G401 (cell line): ENCODE measurements around the gene JARID2. TPM values are rescaled to one million over a fixed set of nuclear protein-coding genes. Genes with fewer than 3 reads are reported as not detected.

ENCODE experiments used
- DNase-seq: peaks from one replicate; pipeline ENCODE4 v3.0.0-alpha.2; 2015; ENCODE audit warnings: low spot score
- in situ Hi-C: cut with HindIII; loops from 2 replicates; pipeline ENCODE4 v1.10.0; 2016; ENCODE audit warnings: low sequenced_read_pairs, mixed read lengths
- total RNA-seq: library from RNA; depleted of rRNA; stranded (reverse); fragments of >200 nt; shearing (Covaris generic); gene quantifications from 2 replicates; pipeline ENCODE4 v1.2.3, GENCODE V29; 2014

JARID2 gene
- total RNA-seq, 1 experiment from 2014 or later: 5.7 TPM

DNA sequence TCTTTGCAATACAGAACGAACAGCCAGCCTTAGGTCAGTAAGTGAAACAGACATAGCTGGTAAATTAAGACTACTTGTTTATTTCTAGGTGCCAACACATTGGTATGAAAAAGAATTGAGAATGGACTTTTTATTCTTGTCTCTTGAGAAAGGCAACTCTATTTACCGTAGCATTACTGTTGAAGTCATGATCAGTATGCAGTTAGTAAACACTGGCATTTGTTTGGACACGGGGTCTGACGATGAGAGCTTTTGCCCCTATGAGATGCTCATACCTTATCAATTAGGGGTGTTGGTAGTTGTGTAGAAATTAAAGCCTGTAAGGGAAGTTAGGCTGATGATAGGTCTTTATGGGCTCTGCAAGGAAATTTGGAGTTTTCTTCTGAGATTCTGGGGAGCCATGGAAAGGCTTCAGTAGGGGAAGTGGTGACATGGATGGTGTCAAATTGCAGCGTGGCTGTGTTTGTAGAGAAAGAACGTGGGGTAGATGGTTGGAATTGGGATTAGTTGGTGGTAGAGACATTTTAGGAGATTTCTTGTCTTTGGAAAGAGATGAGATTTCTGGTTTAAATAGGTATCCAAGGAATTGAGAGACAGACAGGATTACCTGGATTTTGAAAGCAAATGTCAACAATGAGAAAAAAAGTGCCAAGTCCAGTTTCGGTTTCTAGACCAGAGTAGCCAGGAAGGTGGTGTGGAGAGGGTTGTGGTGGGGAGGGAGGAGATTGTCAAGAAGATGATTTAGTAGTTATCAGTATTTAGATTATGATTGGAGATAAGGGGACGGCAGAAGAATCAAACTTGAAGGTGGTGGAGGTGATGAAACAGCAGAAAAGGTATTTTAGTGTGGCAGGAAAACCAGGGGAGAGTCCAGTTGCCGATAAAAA, 116.6 kb downstream of the JARID2 start:
- no peak for DNase-seq
- in situ Hi-C loops: no loop called here

DNA sequence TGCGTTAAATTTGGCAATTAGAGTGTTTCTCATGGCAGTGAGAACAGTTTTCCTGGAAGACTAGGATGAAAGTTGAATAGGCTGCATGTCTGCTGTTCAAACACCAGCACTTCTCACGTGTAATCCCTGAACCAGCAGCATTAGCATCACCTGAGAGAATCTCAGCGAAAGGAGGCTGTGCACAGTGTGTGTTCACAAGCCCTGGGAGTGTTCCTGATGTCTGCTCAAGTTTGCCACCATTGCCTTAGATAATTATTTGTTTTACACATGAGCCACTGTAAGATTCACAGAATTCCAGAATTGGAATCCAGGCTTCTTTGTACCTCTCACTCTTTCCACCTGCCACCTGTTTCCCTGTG, 117.3 kb downstream of the JARID2 start:
- no peak for DNase-seq
- in situ Hi-C loops: no loop called here

DNA sequence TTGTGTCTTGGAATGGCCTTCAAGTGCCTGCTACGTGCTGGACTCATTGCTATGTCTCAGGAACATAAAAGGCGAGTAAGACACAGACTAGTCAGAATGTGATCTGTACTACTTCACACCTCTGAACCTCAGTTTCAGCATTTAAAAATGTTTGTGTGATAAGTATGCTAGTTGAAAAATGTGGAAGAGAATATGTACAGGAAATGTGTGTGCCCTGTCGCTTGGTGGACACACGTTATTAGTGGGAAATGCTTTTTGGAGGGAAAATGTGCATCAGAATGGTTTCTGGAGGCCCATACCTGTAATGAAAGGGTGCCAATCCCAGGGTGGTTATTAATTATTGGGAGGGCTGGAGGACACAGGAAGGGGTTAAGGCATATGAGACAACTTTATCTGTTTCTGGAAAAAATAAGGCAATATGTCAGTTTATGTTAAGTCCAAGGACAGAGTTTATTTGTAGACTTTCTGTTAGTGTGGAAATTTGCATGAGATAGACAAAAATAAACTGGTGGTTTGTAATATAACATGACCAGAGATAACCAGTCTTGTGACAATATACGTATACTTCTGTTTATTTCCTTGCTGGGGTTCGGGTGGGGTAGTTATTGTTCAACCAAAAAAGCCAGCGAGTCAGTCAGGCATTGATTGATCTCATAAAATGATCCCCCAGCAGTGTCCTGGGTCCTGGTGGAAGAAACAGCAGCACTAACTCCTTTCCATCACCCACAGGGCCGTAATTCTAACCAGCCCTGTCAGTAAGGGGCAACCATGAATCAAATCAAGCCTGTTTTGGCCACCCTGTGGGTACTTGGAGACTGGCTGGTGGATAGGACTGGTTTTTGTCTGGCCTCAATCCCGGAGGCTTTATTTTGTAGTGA, 117.9 kb downstream of the JARID2 start:
- peak; percentile 68 for DNase-seq
- in situ Hi-C loops: no loop called here

DNA sequence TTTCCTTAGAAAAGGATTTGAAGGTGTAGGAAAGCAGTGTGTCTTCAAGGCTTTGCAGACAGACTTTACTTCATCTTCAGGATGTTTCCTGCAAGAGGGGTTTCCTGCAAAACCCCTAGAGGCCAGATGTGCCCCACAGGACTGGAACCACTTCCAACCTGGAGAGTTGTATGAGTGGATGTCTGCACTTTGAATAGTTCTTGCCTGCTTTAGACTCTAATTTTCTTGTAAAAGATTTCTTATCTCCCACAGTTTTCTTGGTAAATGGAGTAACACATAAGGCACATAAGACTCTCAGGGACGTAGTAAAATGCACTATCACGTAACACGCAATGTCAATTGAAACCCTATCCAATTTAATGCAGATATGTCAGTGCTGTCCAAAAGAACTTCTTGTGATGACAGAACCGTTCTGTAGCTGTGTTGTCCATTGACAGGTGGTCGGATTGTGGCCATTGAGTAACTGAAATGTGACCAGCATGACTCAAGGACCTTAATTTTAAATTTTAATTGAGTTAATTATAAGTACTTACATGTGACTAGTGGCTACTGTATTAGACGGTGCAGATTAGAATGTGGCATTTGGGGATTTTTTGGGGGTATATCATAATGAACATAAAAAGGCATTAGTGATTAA, 118.7 kb downstream of the JARID2 start:
- no peak for DNase-seq
- in situ Hi-C loops: no loop called here

DNA sequence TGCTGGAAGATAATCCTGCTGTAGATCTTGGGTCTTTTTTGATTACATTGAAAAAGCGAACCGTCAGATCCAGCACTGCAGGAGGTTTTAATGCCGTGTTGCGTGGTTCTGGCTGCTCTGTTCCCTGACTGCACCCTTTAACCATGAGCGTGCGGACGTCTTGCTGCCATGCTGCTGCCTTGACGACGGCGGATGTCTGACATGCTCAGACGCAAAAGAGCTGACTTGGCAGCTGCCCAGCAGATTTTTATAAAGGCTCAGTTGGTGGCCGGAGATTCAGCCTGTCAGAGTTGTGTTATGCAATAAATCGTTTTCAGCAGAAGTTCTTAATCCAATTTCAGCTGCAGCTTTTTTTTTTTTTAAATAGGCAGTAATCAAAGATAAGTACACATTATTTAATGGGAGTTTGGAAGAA, 119.4 kb downstream of the JARID2 start:
- DNase-seq: peak; percentile 87
- in situ Hi-C loops: no loop called here

DNA sequence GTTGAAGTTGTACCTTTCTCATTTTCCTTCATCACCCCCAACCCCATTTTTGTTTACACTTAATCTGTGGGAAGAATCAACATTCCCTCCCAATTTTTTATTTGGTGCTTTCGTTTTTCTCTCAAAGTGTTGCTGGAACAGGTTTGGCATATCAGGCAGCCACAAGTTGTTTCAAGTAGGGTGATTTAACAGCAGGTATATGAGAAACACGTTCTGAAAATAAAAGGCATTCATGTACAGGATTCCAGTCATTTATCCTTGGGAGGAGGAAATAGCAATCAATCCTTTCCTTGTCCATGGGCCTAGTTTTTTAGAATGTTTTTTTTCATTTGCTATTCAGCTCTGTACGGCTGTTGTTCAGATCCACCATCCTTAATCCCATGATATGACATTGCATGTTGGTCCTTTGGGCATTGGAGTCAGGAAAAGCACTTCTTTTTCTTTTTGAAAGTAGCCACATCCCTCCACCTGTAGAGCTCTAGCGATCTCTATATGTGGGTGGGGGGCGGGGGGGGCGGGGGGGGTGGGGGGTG, 120.2 kb downstream of the JARID2 start:
- no peak for DNase-seq
- in situ Hi-C loops: no loop called here

DNA sequence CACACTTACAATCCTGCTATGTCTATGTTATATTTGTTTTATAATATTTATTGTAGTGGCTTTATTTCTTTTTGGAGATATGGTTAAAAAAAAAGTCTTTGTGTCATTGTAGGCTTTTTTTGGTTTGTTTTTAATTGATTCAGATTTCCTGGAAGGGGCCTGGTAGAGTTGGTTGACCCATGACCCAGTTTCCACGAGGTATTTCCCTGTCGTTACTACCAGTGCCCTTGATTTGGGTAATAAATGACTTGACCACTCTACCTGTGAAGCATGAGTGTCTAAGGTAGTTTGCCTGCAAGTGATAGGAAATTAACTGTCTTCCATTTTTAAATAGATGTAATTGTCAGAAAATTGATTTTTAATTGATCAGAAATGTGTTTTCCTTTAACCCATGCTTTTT, 121.0 kb downstream of the JARID2 start:
- DNase-seq: no peak
- in situ Hi-C loops: no loop called here

DNA sequence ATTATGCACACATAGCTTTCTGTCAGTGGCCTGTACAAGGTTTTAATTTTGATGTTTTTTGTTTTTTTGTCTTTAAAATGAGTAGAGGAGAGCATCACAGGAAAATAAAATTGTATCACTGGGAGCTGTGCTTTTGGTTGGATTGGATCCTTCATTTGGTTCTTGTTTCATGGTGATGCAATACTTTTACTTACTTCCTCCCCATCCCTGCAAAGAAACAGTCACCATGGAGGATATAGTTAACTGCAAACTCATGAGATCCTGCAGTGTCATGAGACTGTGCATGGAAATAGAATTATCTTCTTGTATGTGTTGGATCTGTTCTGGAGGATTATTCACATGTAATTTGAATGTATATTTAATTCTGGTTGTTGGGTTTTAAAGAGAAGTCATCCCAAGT, 122.3 kb downstream of the JARID2 start:
- in situ Hi-C loops: no loop called here
- no peak for DNase-seq

DNA sequence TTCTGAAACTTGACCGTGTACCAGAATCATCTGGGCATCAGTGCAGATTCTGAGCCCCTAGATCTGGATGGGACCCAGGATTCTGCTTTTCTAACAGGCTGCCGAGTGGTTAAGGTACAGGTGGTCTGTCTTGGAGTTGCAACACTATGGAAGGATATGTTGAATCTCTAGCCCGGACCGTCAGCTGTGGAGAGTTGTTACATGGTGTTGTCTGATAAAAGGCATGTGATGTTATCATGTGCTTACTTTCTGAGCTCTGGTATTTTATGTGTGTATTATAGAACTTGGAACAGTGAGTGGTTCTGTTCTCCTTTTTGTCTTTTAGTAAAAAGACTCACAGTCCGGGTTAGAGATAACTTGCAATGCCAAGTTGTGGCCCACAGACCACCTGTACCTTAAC, 123.0 kb downstream of the JARID2 start:
- DNase-seq: no peak
- in situ Hi-C loops: no loop called here

DNA sequence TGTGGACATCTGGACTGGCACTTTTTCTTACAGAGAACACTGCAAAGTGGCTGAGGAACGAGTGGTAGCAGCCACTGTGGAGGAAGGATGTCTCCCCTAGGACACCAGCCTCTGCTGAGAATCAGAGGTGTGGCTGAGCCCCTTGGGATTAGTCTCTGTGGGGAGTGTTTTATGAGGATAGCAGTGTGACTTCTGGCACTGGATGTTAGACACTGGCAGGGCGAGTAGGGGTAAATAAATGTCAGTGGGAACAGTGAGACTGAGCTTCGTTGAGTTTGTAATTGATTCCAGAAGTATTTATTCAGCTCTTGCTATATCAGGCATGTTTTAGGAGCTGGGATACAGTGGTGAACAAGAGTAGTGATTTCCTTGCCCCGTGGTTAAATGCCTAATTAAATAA, 124.0 kb downstream of the JARID2 start:
- in situ Hi-C loops: no loop called here
- no peak for DNase-seq

DNA sequence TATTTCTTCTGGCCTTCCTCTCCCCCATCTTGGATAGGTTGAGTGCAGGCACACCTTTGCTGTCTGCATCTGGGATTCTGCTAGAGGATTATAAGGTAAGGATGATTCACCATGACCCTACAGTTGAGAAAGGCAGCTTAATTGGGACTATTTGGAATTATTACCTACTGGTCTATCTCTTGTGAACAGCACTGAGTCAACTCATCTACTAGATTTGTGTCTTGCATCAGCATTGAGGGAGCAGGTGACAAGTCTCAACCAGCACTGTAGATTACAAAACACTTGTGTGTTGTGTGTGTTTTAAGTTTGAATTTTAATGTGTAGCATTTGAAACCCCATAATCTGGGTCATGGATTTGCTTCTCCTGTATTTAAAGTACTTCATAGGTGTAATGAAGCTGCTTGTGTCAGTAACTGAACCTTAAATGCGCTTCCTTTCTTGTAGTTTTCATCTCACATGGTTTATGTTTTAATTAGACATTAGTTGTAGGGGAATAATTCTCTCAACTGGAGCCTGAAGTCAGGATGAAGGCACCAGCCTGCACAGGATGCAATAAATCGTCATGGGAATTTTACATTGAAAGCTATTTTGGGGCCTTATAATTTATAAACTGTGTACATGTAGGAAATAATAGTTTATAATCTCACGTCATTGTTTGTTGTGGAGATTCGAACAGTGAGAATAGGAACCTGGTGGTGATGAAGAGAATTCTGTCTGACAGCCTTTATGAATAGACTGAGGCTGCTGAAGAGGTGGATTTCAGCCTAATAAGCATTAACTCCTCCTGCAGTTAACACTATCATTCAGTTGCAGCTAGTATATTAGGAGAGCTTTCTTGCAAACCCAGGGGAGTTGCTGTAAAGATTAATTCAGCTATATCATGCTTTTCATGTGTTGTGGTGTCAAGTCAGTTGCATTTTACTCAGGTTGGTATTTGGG, 125.1 kb downstream of the JARID2 start:
- no peak for DNase-seq
- in situ Hi-C loops: no loop called here

DNA sequence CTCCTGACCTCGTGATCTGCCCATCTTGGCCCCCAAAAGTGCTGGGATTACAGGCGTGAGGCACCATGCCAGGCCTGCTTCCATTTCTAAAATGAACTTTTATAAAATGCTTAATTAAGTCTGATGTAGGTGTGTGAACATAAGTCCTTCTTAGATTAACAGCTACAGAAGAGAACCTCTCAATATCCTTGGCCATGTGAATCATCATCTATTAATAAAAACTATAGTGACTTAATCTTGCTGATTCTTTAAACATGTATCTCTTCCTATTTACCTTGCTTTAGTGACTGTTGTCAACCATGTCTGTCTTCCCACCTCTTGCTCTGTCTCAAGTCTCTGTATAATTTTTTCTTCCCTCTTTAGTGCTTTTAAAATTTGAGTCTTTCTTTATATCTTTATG, 127.1 kb downstream of the JARID2 start:
- in situ Hi-C loops: no loop called here
- DNase-seq: no peak

DNA sequence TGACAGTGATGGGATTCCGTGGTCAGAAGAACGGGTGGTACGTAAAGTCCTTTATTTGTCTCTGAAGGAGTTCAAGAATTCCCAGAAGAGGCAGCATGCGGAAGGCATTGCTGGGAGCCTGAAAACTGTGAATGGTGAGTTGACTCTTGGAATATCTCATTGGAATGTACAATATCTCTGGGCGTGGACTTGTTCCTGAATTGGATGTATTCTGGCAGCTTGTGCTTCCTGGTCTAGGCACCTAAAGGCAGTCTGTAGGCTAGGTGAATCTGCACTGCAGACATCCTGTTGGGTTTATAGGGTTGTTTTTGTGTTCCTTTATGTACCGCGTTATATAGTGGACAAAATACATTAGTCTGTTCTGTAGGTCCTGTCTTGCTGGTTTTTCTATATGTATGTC, 128.2 kb downstream of the JARID2 start:
- no peak for DNase-seq
- in situ Hi-C loops: no loop called here

DNA sequence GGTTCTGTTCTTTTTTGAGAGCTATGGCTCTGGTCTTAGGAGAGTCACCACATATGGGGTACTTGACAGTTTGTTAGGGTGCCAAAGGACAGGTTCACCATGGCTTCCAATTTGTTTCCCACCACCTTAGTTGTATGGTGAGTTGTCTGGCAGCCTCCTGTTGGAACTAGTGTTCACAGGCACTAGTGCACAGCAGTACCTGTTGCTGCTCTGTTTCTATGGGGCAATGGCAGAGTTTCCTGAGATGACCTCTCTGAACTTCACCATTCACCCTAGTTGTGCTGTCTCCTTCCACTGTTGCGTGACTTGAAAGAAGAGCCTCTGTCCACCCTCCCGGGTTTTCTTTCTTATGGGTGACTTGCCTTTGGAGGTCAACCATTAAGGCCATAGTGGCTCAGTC, 129.1 kb downstream of the JARID2 start:
- no peak for DNase-seq
- in situ Hi-C loops: no loop called here

DNA sequence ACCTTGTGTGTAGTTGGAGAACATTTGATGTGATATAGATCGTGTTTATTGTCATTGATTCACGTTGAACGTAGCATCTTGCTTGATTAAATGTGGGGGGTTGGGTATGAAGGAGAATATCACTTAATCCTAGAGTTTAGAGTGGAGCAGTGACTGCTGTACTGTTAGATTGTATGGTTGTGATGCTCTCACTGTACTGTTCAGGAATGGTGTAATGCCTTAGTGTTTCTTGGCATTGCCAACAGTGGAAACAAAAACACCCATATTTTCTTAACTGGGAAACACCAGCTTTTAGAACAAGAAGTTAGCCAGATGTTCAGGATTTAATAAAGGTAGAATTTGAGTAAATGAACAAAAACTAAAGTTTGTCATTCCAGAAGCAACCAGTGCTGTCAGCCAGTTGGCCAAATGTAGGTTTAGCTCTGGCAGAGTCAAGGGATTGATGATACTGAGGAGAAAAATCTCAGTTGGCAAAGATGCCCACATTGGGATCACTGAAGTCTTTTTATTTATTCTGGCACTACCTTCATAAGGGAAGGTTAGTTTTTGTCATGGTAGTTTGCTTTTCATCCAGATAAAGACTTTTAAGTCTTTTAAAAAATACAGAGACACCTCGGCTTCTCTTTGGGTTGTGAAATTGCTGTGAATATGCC, 129.9 kb downstream of the JARID2 start:
- no peak for DNase-seq
- in situ Hi-C loops: no loop called here

DNA sequence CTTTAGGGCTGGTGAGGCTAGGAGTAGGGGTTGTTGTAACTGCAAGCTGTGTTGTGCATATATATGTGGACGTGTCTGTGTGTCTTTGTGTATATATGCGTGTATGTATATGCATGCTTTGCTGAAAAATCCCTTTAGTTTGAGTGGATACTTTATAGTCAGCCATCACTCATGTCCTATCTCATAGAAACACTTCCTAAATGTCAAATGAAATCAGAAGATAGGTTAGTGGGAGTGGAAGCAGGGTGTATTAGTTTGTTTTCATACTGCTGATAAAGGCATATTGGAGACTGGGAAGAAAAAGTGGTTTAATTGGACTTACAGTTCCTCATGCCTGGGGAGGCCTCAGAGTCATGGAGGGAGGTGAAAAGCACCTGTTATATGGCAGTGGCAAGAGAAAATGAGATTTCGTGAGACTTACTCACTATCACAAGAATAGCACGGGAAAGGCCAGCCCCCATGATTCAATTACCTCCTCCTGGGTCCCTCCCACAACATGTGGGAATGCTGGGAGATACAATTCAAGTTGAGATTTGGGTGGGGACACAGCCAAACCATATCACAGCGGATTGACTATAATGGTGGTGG, 131.1 kb downstream of the JARID2 start:
- DNase-seq: no peak
- in situ Hi-C loops: no loop called here

DNA sequence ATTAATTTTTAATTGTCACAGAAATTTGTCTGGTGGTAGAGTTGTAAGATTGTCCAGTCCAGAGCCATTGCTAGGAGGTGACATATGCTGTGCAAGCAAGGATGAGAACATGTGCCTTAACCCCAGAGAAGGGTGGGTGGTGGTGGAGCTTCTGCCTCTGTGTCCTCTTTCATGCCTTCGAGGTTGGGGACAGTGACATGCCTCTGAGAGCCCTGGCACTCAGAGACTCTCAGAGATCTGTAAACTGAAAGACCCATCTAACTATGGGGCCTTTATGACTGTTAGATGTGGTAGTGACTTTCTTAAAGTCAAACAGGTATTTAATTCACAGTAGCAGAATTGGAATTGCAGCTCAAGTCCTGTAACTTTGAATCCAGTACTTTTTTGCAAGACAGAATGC, 132.4 kb downstream of the JARID2 start:
- in situ Hi-C loops: no loop called here
- DNase-seq: no peak

DNA sequence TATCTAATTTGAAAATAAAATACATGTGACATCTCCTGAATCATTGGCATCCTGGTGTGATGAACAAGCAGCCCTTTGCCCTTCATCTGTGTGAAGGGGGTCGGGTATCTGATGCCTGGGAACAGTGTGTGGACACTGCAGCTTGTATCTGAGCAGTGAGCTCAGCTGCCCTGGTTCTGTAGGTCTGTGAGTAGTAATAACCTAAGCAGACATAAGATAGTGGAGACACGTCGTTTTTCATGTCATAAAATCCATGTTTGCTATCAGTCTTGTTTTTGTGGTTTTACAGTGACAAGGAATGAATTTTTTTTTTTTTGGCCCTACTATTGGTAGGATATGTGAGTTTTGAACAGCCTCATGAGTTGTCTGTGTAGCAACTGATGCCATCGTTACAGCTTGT, 133.0 kb downstream of the JARID2 start:
- DNase-seq: no peak
- in situ Hi-C loops: no loop called here
